ENCODE data around the gene FHIP1A. TPM values are rescaled to one million over a fixed set of nuclear protein-coding genes. Genes with fewer than 3 reads are reported as not detected.

The FHIP1A gene
- total and polyA plus RNA-seq, 2 of the 13 experiments (the other 11 are each of a cell fraction or from before 2014, with no cell fraction given) = 4.1 to 6.2 TPM

DNA sequence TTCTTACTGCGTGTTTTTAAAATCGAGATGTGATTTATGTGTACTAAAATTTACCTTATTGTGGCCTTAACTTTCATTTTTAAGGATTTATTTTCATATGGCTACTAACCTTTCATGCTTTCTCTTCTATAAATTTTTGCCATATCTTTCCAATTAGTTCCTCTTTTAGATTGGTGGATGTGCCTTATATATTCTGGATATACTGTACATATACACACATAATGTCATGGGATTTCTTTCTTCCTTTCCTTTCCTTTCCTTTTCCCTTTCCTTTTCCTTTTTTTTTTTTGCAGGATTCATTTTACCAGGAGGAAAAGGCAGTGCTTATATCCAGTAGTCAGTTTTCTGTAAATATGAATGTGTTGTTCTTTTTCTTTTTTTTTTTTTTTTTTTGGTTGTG, 37.2 kb downstream of the FHIP1A start:
- Histone ChIP-seq H3K9me3 (ENCODE audit: low read length) (no peaks in the 10 kb centered on the region), H3K27ac (ENCODE audit: extremely low read length, insufficient read depth, low read length) (no peak overlapping the region), H3K36me3 (replicated peaks in 1 of 2; ENCODE audit: control insufficient read depth in 1 of 2, insufficient read depth in 2 of 2, low read length in 2 of 2) (no peaks in the 10 kb centered on the region), H4K20me1 (ENCODE audit: insufficient read depth, low read length) (no peaks in the 10 kb centered on the region), H3K27me3 (ENCODE audit: control insufficient read depth in 1 of 2, insufficient read depth in 2 of 2, low read length in 2 of 2) (no peaks in the 10 kb centered on the region), H3K79me2 (ENCODE audit: insufficient read depth, low read length) (peaks cover 2% of the 10 kb centered on the region), H3K4me3 (replicated peaks in 1 of 3; ENCODE audit: insufficient read depth in 1 of 3, low read depth in 2 of 3, low read length in 3 of 3) (no peak overlapping the region), H3K4me2 (ENCODE audit: low read depth, low read length) (no peak overlapping the region), H3K9ac (ENCODE audit: insufficient read depth, low read depth, low read length) (no peak overlapping the region), H2AFZ (ENCODE audit: low read length) (no peak overlapping the region), H3K4me1 (ENCODE audit: insufficient read depth, low read length) (peaks cover 18% of the 10 kb centered on the region)
- intact Hi-C loops (cut with micrococcal nuclease; ENCODE audit: unreplicated experiment) = no loop called here
- no peak for ATAC-seq
- WGBS (ENCODE audit: low lambda C conversion rate) = 89% methylated on average over 2 of the region's 2 CpGs
- in situ Hi-C loops (cut with HindIII; ENCODE audit: extremely low pct_ligation_motif_present, low pct_unique_long_range_greater_than_20kb) = no loop called here
- TF ChIP-seq HNRNPL (IDR thresholded peaks at IDR 0.05; ENCODE audit: low read depth, low read length) (no peak), KLF15 (CRISPR knock-in tag; IDR thresholded peaks at IDR 0.05; ENCODE audit: borderline replicate concordance) (no peak), ZFAT (CRISPR knock-in tag; conservative IDR thresholded peaks at IDR 0.05) (no peak), AGO2 (optimal IDR thresholded peaks at IDR 0.05; ENCODE audit: low read depth, low read length) (no peak)
- POLR2A ChIA-PET = no interaction called here
- BruUV-seq (replicated peaks) = no TSS peak
- no peak for FAIRE-seq
- CTCF ChIA-PET (ENCODE audit: low intra/inter-chr PET ratio, low total read pairs) = no interaction called here
- DNase-seq (ENCODE audit: low spot score) = no peak

DNA sequence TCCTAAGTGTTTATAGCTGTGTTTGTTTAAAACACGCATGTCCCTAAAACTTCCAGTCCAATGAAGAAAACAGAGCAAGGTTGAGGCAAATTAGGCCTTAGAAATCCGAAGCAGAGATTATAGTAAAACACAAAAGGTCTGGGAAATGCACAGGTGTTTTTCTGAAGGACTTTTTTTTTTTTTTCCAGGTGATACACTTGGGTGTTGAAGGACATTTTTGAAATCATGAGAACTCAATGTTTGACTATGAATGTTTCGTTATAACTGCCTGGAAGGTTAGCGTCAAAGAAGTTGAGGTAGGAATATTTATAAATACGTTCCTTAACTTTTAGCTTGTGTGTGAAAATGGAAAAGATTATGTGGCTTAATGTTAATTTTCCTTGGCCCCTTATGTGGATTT, 45.5 kb downstream of the FHIP1A start:
- no peaks in the 10 kb centered on the region for H3K79me2 ChIP-seq (ENCODE audit: insufficient read depth, low read length)
- POLR2A ChIA-PET = no interaction called here
- no peaks in the 10 kb centered on the region for H3K9me3 ChIP-seq (ENCODE audit: low read length)
- FAIRE-seq = no peak
- DNase-seq (ENCODE audit: low spot score) = no peak
- in situ Hi-C loops (cut with HindIII; ENCODE audit: extremely low pct_ligation_motif_present, low pct_unique_long_range_greater_than_20kb) = no loop called here
- 82% methylated on average over 5 of the region's 5 CpGs for WGBS (ENCODE audit: low lambda C conversion rate)
- H3K4me2 ChIP-seq (ENCODE audit: low read depth, low read length) = no peak overlapping the region
- H3K9ac ChIP-seq (ENCODE audit: insufficient read depth, low read depth, low read length) = no peak overlapping the region
- no TSS peak for BruUV-seq (replicated peaks)
- no peak overlapping the region for H3K4me3 ChIP-seq (replicated peaks in 1 of 3; ENCODE audit: insufficient read depth in 1 of 3, low read depth in 2 of 3, low read length in 3 of 3)
- CTCF ChIA-PET (ENCODE audit: low intra/inter-chr PET ratio, low total read pairs) = no interaction called here
- no peak for ATAC-seq
- intact Hi-C loops (cut with micrococcal nuclease; ENCODE audit: unreplicated experiment) = no loop called here
- no peak overlapping the region for H2AFZ ChIP-seq (ENCODE audit: low read length)
- TF ChIP-seq ZNF230 (CRISPR knock-in tag; IDR thresholded peaks at IDR 0.05) (no peak), ZNF839 (CRISPR knock-in tag; IDR thresholded peaks at IDR 0.05; ENCODE audit: borderline replicate concordance) (no peak)
- H4K20me1 ChIP-seq (ENCODE audit: insufficient read depth, low read length) = no peaks in the 10 kb centered on the region
- no peaks in the 10 kb centered on the region for H3K36me3 ChIP-seq (replicated peaks in 1 of 2; ENCODE audit: control insufficient read depth in 1 of 2, insufficient read depth in 2 of 2, low read length in 2 of 2)
- no peak overlapping the region for H3K27ac ChIP-seq (ENCODE audit: extremely low read length, insufficient read depth, low read length)
- H3K4me1 ChIP-seq (ENCODE audit: insufficient read depth, low read length) = no peaks in the 10 kb centered on the region
- no peaks in the 10 kb centered on the region; a peak in 1 of 5 replicates for H3K27me3 ChIP-seq (ENCODE audit: control insufficient read depth in 1 of 2, insufficient read depth in 2 of 2, low read length in 2 of 2)

Data from HepG2 (cell line).